ENCODE measurements around the gene QSOX2.

The QSOX2 gene

DNA sequence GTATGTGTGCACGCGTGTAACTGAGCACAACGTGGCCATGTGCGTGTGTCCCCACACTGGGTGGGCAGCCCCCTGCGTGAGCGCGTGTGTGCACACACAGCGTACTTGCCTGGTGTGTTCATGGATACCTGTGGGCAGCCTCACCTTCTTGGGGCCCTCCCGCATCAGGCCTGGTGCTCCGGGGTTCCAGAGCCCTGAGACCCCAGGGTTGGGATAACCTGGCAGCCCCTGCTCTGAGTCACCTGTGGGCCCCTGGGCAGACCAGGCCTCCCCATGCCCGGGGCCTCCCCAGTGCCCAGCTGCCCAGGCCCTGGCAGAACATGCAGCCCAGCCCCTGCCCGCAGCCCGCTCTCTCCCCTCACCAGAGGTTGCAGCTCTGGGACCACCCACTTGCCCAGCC, 65.9 kb downstream of the QSOX2 start:
- no peak for DNase-seq (ENCODE audit: low read depth)
- H3K4me3 ChIP-seq (ENCODE audit: control insufficient read depth, low read depth, low read length), result no peak overlapping the region
- TF ChIP-seq, protein P1, sequence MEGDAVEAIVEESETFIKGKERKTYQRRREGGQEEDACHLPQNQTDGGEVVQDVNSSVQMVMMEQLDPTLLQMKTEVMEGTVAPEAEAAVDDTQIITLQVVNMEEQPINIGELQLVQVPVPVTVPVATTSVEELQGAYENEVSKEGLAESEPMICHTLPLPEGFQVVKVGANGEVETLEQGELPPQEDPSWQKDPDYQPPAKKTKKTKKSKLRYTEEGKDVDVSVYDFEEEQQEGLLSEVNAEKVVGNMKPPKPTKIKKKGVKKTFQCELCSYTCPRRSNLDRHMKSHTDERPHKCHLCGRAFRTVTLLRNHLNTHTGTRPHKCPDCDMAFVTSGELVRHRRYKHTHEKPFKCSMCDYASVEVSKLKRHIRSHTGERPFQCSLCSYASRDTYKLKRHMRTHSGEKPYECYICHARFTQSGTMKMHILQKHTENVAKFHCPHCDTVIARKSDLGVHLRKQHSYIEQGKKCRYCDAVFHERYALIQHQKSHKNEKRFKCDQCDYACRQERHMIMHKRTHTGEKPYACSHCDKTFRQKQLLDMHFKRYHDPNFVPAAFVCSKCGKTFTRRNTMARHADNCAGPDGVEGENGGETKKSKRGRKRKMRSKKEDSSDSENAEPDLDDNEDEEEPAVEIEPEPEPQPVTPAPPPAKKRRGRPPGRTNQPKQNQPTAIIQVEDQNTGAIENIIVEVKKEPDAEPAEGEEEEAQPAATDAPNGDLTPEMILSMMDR (conservative IDR thresholded peaks at IDR 0.05; ENCODE audit: control insufficient read depth, insufficient read depth, low read depth, low read length), result no peak

DNA sequence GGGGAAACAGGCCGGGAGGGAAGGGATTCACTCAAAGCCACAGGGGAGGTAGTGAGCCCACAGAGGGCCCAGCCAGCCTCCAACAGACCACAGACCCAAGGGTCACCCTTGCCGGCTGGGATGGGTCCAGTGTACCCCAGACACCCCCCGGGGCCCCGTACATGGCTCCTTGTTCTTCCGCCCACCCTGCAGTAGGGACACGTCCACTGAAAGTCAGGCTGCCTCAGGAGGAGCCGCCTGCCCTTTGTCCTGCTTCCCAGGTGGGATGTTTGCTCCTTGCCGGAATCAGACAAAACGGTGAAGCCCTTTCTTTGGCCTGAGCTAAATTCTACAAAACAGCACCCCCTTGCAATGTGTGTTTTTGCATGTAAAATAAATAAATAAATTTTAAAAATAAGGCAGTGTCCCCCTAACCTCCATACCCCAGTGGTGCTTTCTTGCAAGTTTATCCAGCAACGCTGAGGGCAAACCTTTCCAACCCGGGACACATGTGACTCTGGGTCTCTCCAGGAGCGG, 66.5 kb downstream of the QSOX2 start:
- TF ChIP-seq, protein P1 (conservative IDR thresholded peaks at IDR 0.05; ENCODE audit: control insufficient read depth, insufficient read depth, low read depth, low read length), result no peak
- no peak overlapping the region for H3K4me3 ChIP-seq (ENCODE audit: control insufficient read depth, low read depth, low read length)
- DNase-seq (ENCODE audit: low read depth), result no peak

DNA sequence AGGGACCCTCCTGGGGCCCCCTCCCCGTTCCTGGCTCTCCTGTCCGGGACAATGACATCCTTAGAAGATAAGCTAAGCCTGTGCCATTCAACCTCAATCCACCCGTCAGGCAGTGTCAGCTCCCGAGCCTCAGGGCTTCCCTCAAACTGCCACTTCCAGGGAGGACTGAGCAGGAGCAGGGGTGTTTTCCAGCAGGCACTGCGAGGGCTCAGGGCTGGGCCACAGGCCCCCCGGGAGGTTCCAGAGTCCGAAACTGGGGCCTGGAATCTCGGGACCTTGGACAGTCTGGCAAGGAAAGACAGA, 66.9 kb downstream of the QSOX2 start:
- no peak for DNase-seq (ENCODE audit: low read depth)
- TF ChIP-seq, protein P1 (conservative IDR thresholded peaks at IDR 0.05; ENCODE audit: control insufficient read depth, insufficient read depth, low read depth, low read length), result no peak
- H3K4me3 ChIP-seq (ENCODE audit: control insufficient read depth, low read depth, low read length), result no peak overlapping the region

DNA sequence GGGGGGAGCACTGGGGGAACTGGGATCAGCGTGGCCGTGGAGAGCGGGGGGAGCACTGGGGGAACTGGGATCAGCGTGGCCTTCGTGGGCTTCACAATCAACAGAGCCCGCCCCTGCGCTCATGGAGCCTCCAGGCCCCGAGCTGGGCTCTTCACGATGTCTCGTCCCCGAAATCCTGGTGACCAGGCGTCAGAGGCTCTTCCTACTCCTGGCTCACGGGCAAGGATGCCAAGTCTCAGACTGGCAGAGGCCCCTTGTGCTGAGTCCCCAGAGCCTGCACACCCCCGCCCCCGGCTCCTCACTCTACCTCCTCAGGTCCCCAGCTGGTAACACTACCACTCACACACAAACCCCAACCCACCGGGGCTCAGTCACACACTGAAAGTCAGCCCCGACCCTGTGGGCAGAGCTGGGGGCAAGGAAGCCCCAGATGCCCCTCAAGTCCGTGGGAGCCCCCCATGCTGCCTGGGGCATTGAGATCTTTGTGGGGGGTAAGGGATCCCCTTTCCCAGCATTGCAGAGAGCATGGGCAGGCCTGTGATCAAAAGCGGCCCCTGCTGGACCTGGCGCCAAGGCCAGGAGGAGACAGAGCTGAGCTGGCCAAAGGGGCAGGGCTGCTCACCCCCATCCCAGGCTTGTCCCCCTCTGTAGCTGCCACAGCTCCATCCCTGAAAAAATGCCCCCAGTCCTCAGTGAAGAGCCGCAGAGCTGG, 67.4 kb downstream of the QSOX2 start:
- TF ChIP-seq, protein P1 (conservative IDR thresholded peaks at IDR 0.05; ENCODE audit: control insufficient read depth, insufficient read depth, low read depth, low read length), result no peak
- H3K4me3 ChIP-seq (ENCODE audit: control insufficient read depth, low read depth, low read length), result no peak overlapping the region
- no peak for DNase-seq (ENCODE audit: low read depth)

DNA sequence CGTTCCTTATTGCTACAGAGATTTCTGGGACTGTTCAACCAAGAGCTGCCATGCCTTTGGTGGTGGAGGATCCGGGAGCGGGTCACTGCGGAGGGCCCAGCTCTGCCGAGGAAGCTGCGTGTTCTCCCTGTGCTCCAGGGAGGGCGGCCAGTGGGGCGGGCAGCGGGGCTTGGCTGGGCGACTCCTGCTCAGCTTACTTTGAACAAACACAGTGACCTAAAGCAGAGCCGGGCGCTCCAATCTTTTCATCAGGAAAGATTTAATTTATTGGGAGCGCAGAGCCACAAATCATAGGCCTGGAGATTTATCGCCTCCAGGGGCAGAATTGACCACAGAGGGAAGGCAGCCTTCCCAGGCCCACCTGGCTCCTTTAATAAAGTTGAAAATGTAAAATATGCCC, 68.4 kb downstream of the QSOX2 start:
- TF ChIP-seq, protein P1 (conservative IDR thresholded peaks at IDR 0.05; ENCODE audit: control insufficient read depth, insufficient read depth, low read depth, low read length), result no peak
- no peak overlapping the region for H3K4me3 ChIP-seq (ENCODE audit: control insufficient read depth, low read depth, low read length)
- DNase-seq (ENCODE audit: low read depth), result no peak

DNA sequence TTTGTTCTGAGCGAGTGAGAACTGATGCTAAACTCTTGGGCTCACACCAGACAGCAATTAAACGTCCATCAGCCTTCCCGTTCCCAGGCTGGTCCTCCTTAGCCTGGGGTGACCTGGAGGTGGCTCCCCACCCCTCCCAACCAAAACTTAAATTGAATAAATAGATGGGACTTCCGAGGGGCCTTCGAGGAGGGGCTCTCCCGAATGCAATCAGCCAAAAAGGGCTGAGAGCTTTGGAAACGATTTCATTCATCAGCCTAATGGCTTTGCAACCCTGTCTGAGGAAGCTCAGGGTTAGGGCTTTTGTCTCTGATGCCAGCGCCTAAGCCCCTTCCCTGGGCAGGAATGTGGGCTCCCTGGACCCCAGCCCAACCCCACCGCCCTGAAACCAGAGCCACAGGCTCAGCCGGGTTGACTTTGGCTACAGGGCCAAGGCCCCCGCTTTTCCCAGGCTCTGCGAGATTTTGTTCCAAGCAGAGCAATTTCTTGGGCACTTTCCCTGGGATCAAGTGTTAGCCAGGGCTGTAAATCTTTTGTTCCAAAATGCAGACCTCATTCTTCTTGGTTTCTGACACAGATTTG, 69.9 kb downstream of the QSOX2 start:
- TF ChIP-seq, protein P1 (conservative IDR thresholded peaks at IDR 0.05; ENCODE audit: control insufficient read depth, insufficient read depth, low read depth, low read length), result no peak
- DNase-seq (ENCODE audit: low read depth), result no peak
- no peak overlapping the region for H3K4me3 ChIP-seq (ENCODE audit: control insufficient read depth, low read depth, low read length)
